GM23248 (cell line): ENCODE results near the gene SLC23A1.
"Not testable (repeated sequence)": the region's sequence is repeated elsewhere in the genome, so short reads cannot be mapped to it uniquely, and the experiment has no call there.

Experiments
- EZH2 ChIP-seq: fragments of 200-600 bp; sonication (generic); IDR thresholded peaks from 2 replicates; pipeline ENCODE4 v1.6.1; 2018; ENCODE audit warnings: antibody characterized with exemption, mild to moderate bottlenecking; ENCODE audit not compliant: insufficient read depth, poor library complexity, severe bottlenecking
- EZH2phosphoT487 ChIP-seq: fragments of 200-600 bp; sonication (generic); IDR thresholded peaks from 2 replicates; pipeline ENCODE4 v1.6.1; 2018; ENCODE audit warnings: antibody characterized with exemption, moderate library complexity, mild to moderate bottlenecking, low read depth; ENCODE audit not compliant: insufficient read depth

GRCh38 chr5:139409116-139409515 is 26.0 kb upstream of the SLC23A1 start:
- not testable (repeated sequence) for TF ChIP-seq EZH2phosphoT487, EZH2
